D721Med (cell line): ENCODE measurements around the gene DERL3.

Experiments used
- DNase-seq: peaks from one replicate; pipeline ENCODE4 v3.0.0; 2011; ENCODE audit warnings: low spot score; ENCODE audit not compliant: insufficient read length
- FAIRE-seq: peaks from 2 replicates; lab custom pipeline; 2011; peaks lifted over from hg19 to GRCh38; lab: Jason Lieb, UNC
- CTCF ChIP-seq: IDR thresholded peaks from 2 replicates; pipeline ENCODE4 v1.5.1; 2012; ENCODE audit warnings: mild to moderate bottlenecking, control low read depth; ENCODE audit not compliant: insufficient read depth; ENCODE audit errors: missing control alignments

DERL3 gene

GRCh38 chr22:23801238-23801821 is 37.5 kb downstream of the DERL3 start:
- TF ChIP-seq CTCF, result no peak
- FAIRE-seq (no peak), DNase-seq (no peak)

- no peak for FAIRE-seq
These were observed 38.2 kb downstream of the DERL3 start for GRCh38 chr22:23800297-23801237.

GRCh38 chr22:23796461-23796860 is 42.3 kb downstream of the DERL3 start:
- no peak for TF ChIP-seq CTCF
- no peak for DNase-seq
- FAIRE-seq, result no peak

More at GRCh38 chr22:23800297-23801237, 38.2 kb downstream of the DERL3 start:
- no peak for DNase-seq
- TF ChIP-seq CTCF, result no peak

GRCh38 chr22:23793326-23793725 is 45.5 kb downstream of the DERL3 start:
- FAIRE-seq (no peak), DNase-seq (no peak)
- TF ChIP-seq CTCF, result no peak

- FAIRE-seq, result no peak
- TF ChIP-seq CTCF, result no peak
- DNase-seq, result no peak
These were observed 46.8 kb downstream of the DERL3 start for GRCh38 chr22:23791738-23792645.

GRCh38 chr22:23790819-23791737 is 47.7 kb downstream of the DERL3 start:
- no peak for FAIRE-seq
- no peak for DNase-seq
- no peak for TF ChIP-seq CTCF
